ENCODE measurements around the gene SAE1.

DNA sequence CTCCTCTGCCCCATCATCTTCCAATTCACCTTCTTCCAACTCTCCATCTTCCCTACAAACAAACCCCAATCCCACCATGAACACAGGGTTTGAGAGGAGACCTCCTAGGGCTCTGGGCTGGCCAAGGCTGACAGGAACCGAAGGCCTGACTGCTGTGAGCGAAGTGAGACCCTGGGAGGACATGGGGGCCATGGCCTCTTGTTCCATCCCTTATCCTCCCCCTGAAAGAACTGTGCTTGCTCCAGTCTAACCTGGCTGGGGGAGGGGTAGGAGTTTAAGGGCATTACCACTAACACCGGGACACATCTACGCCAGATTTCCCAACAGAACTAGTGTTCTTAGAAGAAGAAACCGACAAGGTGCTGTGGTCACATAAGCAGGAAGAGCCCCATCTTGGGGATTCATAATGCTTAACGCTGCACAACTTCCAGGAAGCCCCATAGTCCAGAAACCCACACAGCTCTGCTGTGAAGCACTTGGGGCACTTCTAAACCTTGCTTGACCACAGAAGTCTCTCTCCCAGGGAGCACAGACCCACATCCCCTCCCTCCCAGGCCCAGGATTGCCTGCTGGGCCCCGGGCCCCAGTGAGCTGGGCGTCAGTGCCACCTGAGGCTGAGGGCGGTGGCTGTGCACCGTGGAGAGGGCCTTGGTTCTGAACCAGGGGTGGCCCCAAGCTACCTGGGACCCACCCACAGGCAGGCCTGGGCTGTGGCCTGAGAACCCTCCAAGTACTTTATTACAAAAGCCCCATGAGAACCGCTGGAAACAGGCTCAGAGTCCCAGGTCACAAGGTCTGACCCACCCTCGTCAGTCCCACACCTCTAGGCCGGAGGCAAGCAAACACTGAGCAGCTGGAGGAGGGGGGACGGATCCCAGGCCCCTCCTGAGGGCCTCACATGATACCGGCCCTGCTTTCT lies 35.8 kb upstream of the SAE1 start:
- no peak for TF ChIP-seq POLR2A (IDR thresholded peaks at IDR 0.05)
- TF ChIP-seq, protein P1, sequence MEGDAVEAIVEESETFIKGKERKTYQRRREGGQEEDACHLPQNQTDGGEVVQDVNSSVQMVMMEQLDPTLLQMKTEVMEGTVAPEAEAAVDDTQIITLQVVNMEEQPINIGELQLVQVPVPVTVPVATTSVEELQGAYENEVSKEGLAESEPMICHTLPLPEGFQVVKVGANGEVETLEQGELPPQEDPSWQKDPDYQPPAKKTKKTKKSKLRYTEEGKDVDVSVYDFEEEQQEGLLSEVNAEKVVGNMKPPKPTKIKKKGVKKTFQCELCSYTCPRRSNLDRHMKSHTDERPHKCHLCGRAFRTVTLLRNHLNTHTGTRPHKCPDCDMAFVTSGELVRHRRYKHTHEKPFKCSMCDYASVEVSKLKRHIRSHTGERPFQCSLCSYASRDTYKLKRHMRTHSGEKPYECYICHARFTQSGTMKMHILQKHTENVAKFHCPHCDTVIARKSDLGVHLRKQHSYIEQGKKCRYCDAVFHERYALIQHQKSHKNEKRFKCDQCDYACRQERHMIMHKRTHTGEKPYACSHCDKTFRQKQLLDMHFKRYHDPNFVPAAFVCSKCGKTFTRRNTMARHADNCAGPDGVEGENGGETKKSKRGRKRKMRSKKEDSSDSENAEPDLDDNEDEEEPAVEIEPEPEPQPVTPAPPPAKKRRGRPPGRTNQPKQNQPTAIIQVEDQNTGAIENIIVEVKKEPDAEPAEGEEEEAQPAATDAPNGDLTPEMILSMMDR (IDR thresholded peaks at IDR 0.05) = no peak
